ENCODE data around the gene HARS1. TPM values are rescaled to one million over a fixed set of nuclear protein-coding genes. Genes with fewer than 3 reads are reported as not detected.
A peak's percentile ranks its signal among the peaks of the same experiment; 100 is the strongest.
"Not testable (repeated sequence)": the region's sequence is repeated elsewhere in the genome, so short reads cannot be mapped to it uniquely, and the experiment has no call there.

Gene HARS1
- total and polyA plus RNA-seq, 10 of the 15 experiments (the other 5 are each of a cell fraction or from before 2014, with no cell fraction given): 12.0 to 93.8 (median 76.9) TPM

- FAIRE-seq; H3K4me1 ChIP-seq (ENCODE audit: control insufficient read depth, insufficient read depth, low read length); H3K9me3 ChIP-seq (replicated peaks; ENCODE audit: control insufficient read depth, insufficient read depth, low read length); H3K36me3 ChIP-seq (ENCODE audit: control insufficient read depth in 2 of 2, insufficient read depth in 2 of 2, low read length in 1 of 2); ATAC-seq; DNase-seq (ENCODE audit: low read depth, low spot score); CTCF ChIA-PET; H3K27me3 ChIP-seq (replicated peaks in 1 of 2; ENCODE audit: control insufficient read depth in 2 of 2, insufficient read depth in 2 of 2, low read length in 1 of 2); H2AFZ ChIP-seq (ENCODE audit: control insufficient read depth, low read depth, low read length); RAD21 ChIA-PET (ENCODE audit: unreplicated experiment); POLR2A ChIA-PET; H3K4me3 ChIP-seq; intact Hi-C loops (cut with micrococcal nuclease; ENCODE audit: unreplicated experiment); SMC1A ChIA-PET (ENCODE audit: uncharacterized antibody, unreplicated experiment); H3K4me2 ChIP-seq (ENCODE audit: control insufficient read depth, insufficient read depth); H3K79me2 ChIP-seq (ENCODE audit: control insufficient read depth, insufficient read depth, low read length); in situ Hi-C loops (cut with MboI); H3K9ac ChIP-seq (ENCODE audit: control insufficient read depth, insufficient read depth, low read length); BruUV-seq (replicated peaks); H4K20me1 ChIP-seq (ENCODE audit: control insufficient read depth, insufficient read depth); H3K27ac ChIP-seq (ENCODE audit: control insufficient read depth, insufficient read depth): not testable (repeated sequence)
- 64% methylated on average over 10 of the region's 10 CpGs for WGBS (ENCODE audit: insufficient coverage, insufficient replicate concordance, low lambda C conversion rate, missing lambda C conversion rate)
These were observed 66.3 kb downstream of the HARS1 start for GRCh38 chr5:140624886-140625285.

Small RNA genes within 50 kb of the gene (microRNA-seq; reads per million reads assigned to microRNA genes)
- 5.5 reads per million, percentile 31 among the genes with 10 or more reads in this experiment for gene MIR3655

Small RNA genes within 50 kb of the gene (small RNA-seq; reads per million reads assigned to genes)
- gene VTRNA1-1: 296 reads per million, percentile 99 among the genes with 10 or more reads in this experiment
- 80.0 reads per million, percentile 99 among the genes with 10 or more reads in this experiment for gene VTRNA1-2
- gene VTRNA1-3: 11.7 reads per million, percentile 96 among the genes with 10 or more reads in this experiment

Other genes starting within 250 kb of the HARS1 start
Only the 7 nearest of the 26 such genes appear.
- 12.6 and 16.2 TPM in 2 replicates for gene TMCO6, start 51.9 kb downstream of the HARS1 start, total RNA-seq (2014; rRNA removed)
- gene TMCO6, start 51.9 kb downstream of the HARS1 start, total RNA-seq (2014; rRNA removed; fragmentation: Illumina TruSeq; extraction: Trizol): 6.9 and 7.1 TPM in 2 replicates
- 15.5 and 21.6 TPM in 2 replicates for gene TMCO6, start 51.9 kb downstream of the HARS1 start, total RNA-seq (2021)
- 6.7 and 8.4 TPM in 2 replicates for gene TMCO6, start 51.9 kb downstream of the HARS1 start, polyA plus RNA-seq (2011; rRNA removed)
- 7.3 and 10.8 TPM in 2 replicates for gene TMCO6, start 51.9 kb downstream of the HARS1 start, polyA plus RNA-seq (2014; fragmentation: Illumina TruSeq; extraction: Trizol)
- gene TMCO6, start 51.9 kb downstream of the HARS1 start, polyA plus RNA-seq (2014; fragmentation: Nextera tagmentation; extraction: Ambion mirVana): 1 to 10 TPM; 4.1 to 4.3 TPM
- gene TMCO6, start 51.9 kb downstream of the HARS1 start, polyA plus RNA-seq (2014; rRNA removed): 15.9 and 16.8 TPM in 2 replicates
- gene TMCO6, start 51.9 kb downstream of the HARS1 start, polyA plus RNA-seq (2016; fragmentation: Nextera tagmentation; extraction: Ambion mirVana): 10 to 100 TPM; 12.9 to 13.2 TPM
- gene NDUFA2, start 43.7 kb downstream of the HARS1 start, total RNA-seq (2014; rRNA removed): 179 and 204 TPM in 2 replicates
- gene NDUFA2, start 43.7 kb downstream of the HARS1 start, total RNA-seq (2014; rRNA removed; fragmentation: Illumina TruSeq; extraction: Trizol): 78.5 and 82.1 TPM in 2 replicates
- gene NDUFA2, start 43.7 kb downstream of the HARS1 start, total RNA-seq (2021): 97.6 and 104 TPM in 2 replicates
- gene NDUFA2, start 43.7 kb downstream of the HARS1 start, polyA plus RNA-seq (2011; rRNA removed): 154 and 202 TPM in 2 replicates
- gene NDUFA2, start 43.7 kb downstream of the HARS1 start, polyA plus RNA-seq (2014; fragmentation: Illumina TruSeq; extraction: Trizol): 33.5 and 67.2 TPM in 2 replicates
- gene NDUFA2, start 43.7 kb downstream of the HARS1 start, polyA plus RNA-seq (2014; fragmentation: Nextera tagmentation; extraction: Ambion mirVana): 100 to 1,000 TPM; 488 to 549 TPM
- gene NDUFA2, start 43.7 kb downstream of the HARS1 start, polyA plus RNA-seq (2014; rRNA removed): 202 and 240 TPM in 2 replicates
- gene NDUFA2, start 43.7 kb downstream of the HARS1 start, polyA plus RNA-seq (2016; fragmentation: Nextera tagmentation; extraction: Ambion mirVana): 100 to 1,000 TPM; 267 to 268 TPM
- 68.2 and 77.6 TPM in 2 replicates for gene IK, start 43.5 kb downstream of the HARS1 start, total RNA-seq (2014; rRNA removed)
- gene IK, start 43.5 kb downstream of the HARS1 start, total RNA-seq (2014; rRNA removed; fragmentation: Illumina TruSeq; extraction: Trizol): 135 and 137 TPM in 2 replicates
- gene IK, start 43.5 kb downstream of the HARS1 start, total RNA-seq (2021): 67.7 and 75.7 TPM in 2 replicates
- gene IK, start 43.5 kb downstream of the HARS1 start, polyA plus RNA-seq (2011; rRNA removed): 131 and 153 TPM in 2 replicates
- 158 and 180 TPM in 2 replicates for gene IK, start 43.5 kb downstream of the HARS1 start, polyA plus RNA-seq (2014; fragmentation: Illumina TruSeq; extraction: Trizol)
- 100 to 1,000 TPM in 1 of 2 experiments, 10 to 100 TPM in 1; 77.2 to 128 TPM for gene IK, start 43.5 kb downstream of the HARS1 start, polyA plus RNA-seq (2014; fragmentation: Nextera tagmentation; extraction: Ambion mirVana)
- 81.5 and 90.5 TPM in 2 replicates for gene IK, start 43.5 kb downstream of the HARS1 start, polyA plus RNA-seq (2014; rRNA removed)
- gene IK, start 43.5 kb downstream of the HARS1 start, polyA plus RNA-seq (2016; fragmentation: Nextera tagmentation; extraction: Ambion mirVana): 100 to 1,000 TPM; 108 to 119 TPM
- 18.4 and 19.5 TPM in 2 replicates for gene WDR55, start 26.5 kb downstream of the HARS1 start, total RNA-seq (2014; rRNA removed)
- gene WDR55, start 26.5 kb downstream of the HARS1 start, total RNA-seq (2014; rRNA removed; fragmentation: Illumina TruSeq; extraction: Trizol): 16.7 and 18.8 TPM in 2 replicates
- 22.7 and 23.1 TPM in 2 replicates for gene WDR55, start 26.5 kb downstream of the HARS1 start, total RNA-seq (2021)
- gene WDR55, start 26.5 kb downstream of the HARS1 start, polyA plus RNA-seq (2011; rRNA removed): 21.1 and 22.1 TPM in 2 replicates
- gene WDR55, start 26.5 kb downstream of the HARS1 start, polyA plus RNA-seq (2014; fragmentation: Illumina TruSeq; extraction: Trizol): 17.4 and 19.2 TPM in 2 replicates
- gene WDR55, start 26.5 kb downstream of the HARS1 start, polyA plus RNA-seq (2014; fragmentation: Nextera tagmentation; extraction: Ambion mirVana): 1 to 10 TPM; 3.4 to 3.7 TPM
- gene WDR55, start 26.5 kb downstream of the HARS1 start, polyA plus RNA-seq (2014; rRNA removed): 26.6 and 27.8 TPM in 2 replicates
- 10 to 100 TPM; 22.0 to 25.9 TPM for gene WDR55, start 26.5 kb downstream of the HARS1 start, polyA plus RNA-seq (2016; fragmentation: Nextera tagmentation; extraction: Ambion mirVana)
- 1.7 and 2.2 TPM in 2 replicates for gene DND1, start 17.8 kb downstream of the HARS1 start, total RNA-seq (2014; rRNA removed)
- 0.41 and 0.49 TPM in 2 replicates for gene DND1, start 17.8 kb downstream of the HARS1 start, total RNA-seq (2014; rRNA removed; fragmentation: Illumina TruSeq; extraction: Trizol)
- gene DND1, start 17.8 kb downstream of the HARS1 start, total RNA-seq (2021): 1.8 and 2.6 TPM in 2 replicates
- 0.39 and 0.96 TPM in 2 replicates for gene DND1, start 17.8 kb downstream of the HARS1 start, polyA plus RNA-seq (2011; rRNA removed)
- 0.11 and 0.47 TPM in 2 replicates for gene DND1, start 17.8 kb downstream of the HARS1 start, polyA plus RNA-seq (2014; fragmentation: Illumina TruSeq; extraction: Trizol)
- gene DND1, start 17.8 kb downstream of the HARS1 start, polyA plus RNA-seq (2014; fragmentation: Nextera tagmentation; extraction: Ambion mirVana): not detected
- gene DND1, start 17.8 kb downstream of the HARS1 start, polyA plus RNA-seq (2014; rRNA removed): 1.8 and 2.9 TPM in 2 replicates
- under 1 TPM; 0.15 to 0.40 TPM for gene DND1, start 17.8 kb downstream of the HARS1 start, polyA plus RNA-seq (2016; fragmentation: Nextera tagmentation; extraction: Ambion mirVana)
- 24.7 and 29.8 TPM in 2 replicates for gene HARS2, start 85 bp upstream of the HARS1 start, total RNA-seq (2014; rRNA removed)
- 23.6 and 25.0 TPM in 2 replicates for gene HARS2, start 85 bp upstream of the HARS1 start, total RNA-seq (2014; rRNA removed; fragmentation: Illumina TruSeq; extraction: Trizol)
- 23.0 and 24.1 TPM in 2 replicates for gene HARS2, start 85 bp upstream of the HARS1 start, total RNA-seq (2021)
- 34.3 and 40.9 TPM in 2 replicates for gene HARS2, start 85 bp upstream of the HARS1 start, polyA plus RNA-seq (2011; rRNA removed)
- 20.1 and 23.5 TPM in 2 replicates for gene HARS2, start 85 bp upstream of the HARS1 start, polyA plus RNA-seq (2014; fragmentation: Illumina TruSeq; extraction: Trizol)
- gene HARS2, start 85 bp upstream of the HARS1 start, polyA plus RNA-seq (2014; fragmentation: Nextera tagmentation; extraction: Ambion mirVana): 10 to 100 TPM in 1 of 2 experiments, 1 to 10 TPM in 1; 9.3 to 13.1 TPM
- gene HARS2, start 85 bp upstream of the HARS1 start, polyA plus RNA-seq (2014; rRNA removed): 27.5 and 28.9 TPM in 2 replicates
- 10 to 100 TPM; 31.2 to 33.4 TPM for gene HARS2, start 85 bp upstream of the HARS1 start, polyA plus RNA-seq (2016; fragmentation: Nextera tagmentation; extraction: Ambion mirVana)
- 28.1 and 35.8 TPM in 2 replicates for gene ZMAT2, start 9.1 kb upstream of the HARS1 start, total RNA-seq (2014; rRNA removed)
- 88.2 and 89.3 TPM in 2 replicates for gene ZMAT2, start 9.1 kb upstream of the HARS1 start, total RNA-seq (2014; rRNA removed; fragmentation: Illumina TruSeq; extraction: Trizol)
- gene ZMAT2, start 9.1 kb upstream of the HARS1 start, total RNA-seq (2021): 44.1 and 44.8 TPM in 2 replicates
- 65.2 and 83.2 TPM in 2 replicates for gene ZMAT2, start 9.1 kb upstream of the HARS1 start, polyA plus RNA-seq (2011; rRNA removed)
- 102 and 135 TPM in 2 replicates for gene ZMAT2, start 9.1 kb upstream of the HARS1 start, polyA plus RNA-seq (2014; fragmentation: Illumina TruSeq; extraction: Trizol)
- gene ZMAT2, start 9.1 kb upstream of the HARS1 start, polyA plus RNA-seq (2014; fragmentation: Nextera tagmentation; extraction: Ambion mirVana): 10 to 100 TPM; 41.5 to 41.8 TPM
- gene ZMAT2, start 9.1 kb upstream of the HARS1 start, polyA plus RNA-seq (2014; rRNA removed): 33.9 and 47.9 TPM in 2 replicates
- 10 to 100 TPM; 33.8 to 35.3 TPM for gene ZMAT2, start 9.1 kb upstream of the HARS1 start, polyA plus RNA-seq (2016; fragmentation: Nextera tagmentation; extraction: Ambion mirVana)

All from GM12878 (cell line).